ENCODE data around the gene TAS2R1. TPM values are rescaled to one million over a fixed set of nuclear protein-coding genes. Genes with fewer than 3 reads are reported as not detected.

Gene TAS2R1
- total RNA-seq, 4 donors from 2014 or later = 1.3 TPM; not detected in 3

- H3K36me3 ChIP-seq = no peaks in the 10 kb centered on the region
- 80 to 86% methylated on average over 2 of the region's 2 CpGs for WGBS, 2 donors
- H3K27me3 ChIP-seq = no peaks in the 10 kb centered on the region
- no peak for DNase-seq
- H3K4me3 ChIP-seq (replicated peaks in 1 of 3) = no peak overlapping the region
- no peaks in the 10 kb centered on the region for H3K9me3 ChIP-seq
- no peaks in the 10 kb centered on the region for H3K4me1 ChIP-seq
- TF ChIP-seq POLR2A (IDR thresholded peaks at IDR 0.05) = no peak
- TF ChIP-seq CTCF (IDR thresholded peaks at IDR 0.05) = no peak
- no peak overlapping the region for H3K27ac ChIP-seq
- intact Hi-C loops (cut with DNase I) = no loop called here
Measured at GRCh38 chr5:9632495-9632894, 2.3 kb upstream of the TAS2R1 start.

GRCh38 chr5:9627541-9627940 lies 2.6 kb downstream of the TAS2R1 start:
- TF ChIP-seq POLR2A (IDR thresholded peaks at IDR 0.05) = no peak
- no peak for TF ChIP-seq CTCF (IDR thresholded peaks at IDR 0.05)
- H3K4me3 ChIP-seq (replicated peaks in 1 of 3) = no peak overlapping the region
- H3K27me3 ChIP-seq = no peaks in the 10 kb centered on the region
- H3K4me1 ChIP-seq = no peaks in the 10 kb centered on the region
- no peaks in the 10 kb centered on the region for H3K9me3 ChIP-seq
- no peak for DNase-seq
- H3K36me3 ChIP-seq = no peaks in the 10 kb centered on the region
- whole genome bisulfite sequencing, 2 donors = 81% methylated on average over 5 of the region's 5 CpGs
- intact Hi-C loops (cut with DNase I) = no loop called here
- no peak overlapping the region for H3K27ac ChIP-seq

GRCh38 chr5:9626955-9627354 lies 3.2 kb downstream of the TAS2R1 start:
- WGBS, 2 donors = 91 to 93% methylated on average over 6 of the region's 6 CpGs

GRCh38 chr5:9625731-9626130 lies 4.4 kb downstream of the TAS2R1 start:
- Histone ChIP-seq H3K36me3 (no peaks in the 10 kb centered on the region), H3K4me3 (replicated peaks in 1 of 3) (no peak overlapping the region), H3K9me3 (no peaks in the 10 kb centered on the region), H3K27me3 (no peaks in the 10 kb centered on the region), H3K4me1 (no peaks in the 10 kb centered on the region), H3K27ac (no peak overlapping the region)
- intact Hi-C loops (cut with DNase I) = no loop called here
- no peak for TF ChIP-seq POLR2A (IDR thresholded peaks at IDR 0.05)
- TF ChIP-seq CTCF (IDR thresholded peaks at IDR 0.05) = no peak
- no peak for DNase-seq
- WGBS, 2 donors = 80 to 86% methylated on average over 2 of the region's 2 CpGs

More at GRCh38 chr5:9626955-9627354, 3.2 kb downstream of the TAS2R1 start:
- Histone ChIP-seq H3K9me3 (no peaks in the 10 kb centered on the region), H3K4me3 (replicated peaks in 1 of 3) (no peak overlapping the region), H3K27me3 (no peaks in the 10 kb centered on the region), H3K27ac (no peak overlapping the region), H3K36me3 (no peaks in the 10 kb centered on the region), H3K4me1 (no peaks in the 10 kb centered on the region)
- intact Hi-C loops (cut with DNase I) = no loop called here
- DNase-seq = no peak
- TF ChIP-seq POLR2A (IDR thresholded peaks at IDR 0.05) = no peak
- TF ChIP-seq CTCF (IDR thresholded peaks at IDR 0.05) = no peak

GRCh38 chr5:9625286-9625685 lies 4.9 kb downstream of the TAS2R1 start:
- Histone ChIP-seq H3K27me3 (no peaks in the 10 kb centered on the region), H3K4me1 (no peaks in the 10 kb centered on the region), H3K4me3 (replicated peaks in 1 of 3) (no peak overlapping the region), H3K36me3 (no peaks in the 10 kb centered on the region), H3K27ac (no peak overlapping the region), H3K9me3 (no peaks in the 10 kb centered on the region)
- intact Hi-C loops (cut with DNase I) = no loop called here
- DNase-seq = no peak
- TF ChIP-seq POLR2A (IDR thresholded peaks at IDR 0.05) (no peak), CTCF (IDR thresholded peaks at IDR 0.05) (no peak)
- WGBS, 2 donors = 81 to 88% methylated on average over 5 of the region's 5 CpGs
